ENCODE data around the gene CAMKV.
A peak's percentile ranks its signal among the peaks of the same experiment; 100 is the strongest.

The CAMKV gene

DNA sequence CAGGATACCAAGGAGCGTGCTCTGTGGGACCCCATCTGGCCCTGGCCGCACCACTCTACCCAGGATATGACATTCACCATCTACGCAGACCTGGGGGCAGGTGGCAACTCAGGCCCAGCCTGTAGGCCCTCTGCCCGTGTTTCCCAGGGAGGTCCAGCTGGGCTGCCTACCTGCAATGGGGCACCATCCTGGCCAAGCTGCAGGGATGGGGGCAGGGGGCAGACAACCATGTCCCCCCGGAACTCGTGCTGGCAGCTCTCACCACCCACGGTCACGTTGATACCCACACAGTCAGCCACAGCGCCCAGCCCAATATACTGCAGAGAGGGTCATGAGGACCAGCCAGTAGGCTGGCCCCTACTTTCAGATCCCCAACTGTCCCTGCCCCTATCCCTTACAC lies 26.1 kb upstream of the CAMKV start:
- no peak for DNase-seq

DNA sequence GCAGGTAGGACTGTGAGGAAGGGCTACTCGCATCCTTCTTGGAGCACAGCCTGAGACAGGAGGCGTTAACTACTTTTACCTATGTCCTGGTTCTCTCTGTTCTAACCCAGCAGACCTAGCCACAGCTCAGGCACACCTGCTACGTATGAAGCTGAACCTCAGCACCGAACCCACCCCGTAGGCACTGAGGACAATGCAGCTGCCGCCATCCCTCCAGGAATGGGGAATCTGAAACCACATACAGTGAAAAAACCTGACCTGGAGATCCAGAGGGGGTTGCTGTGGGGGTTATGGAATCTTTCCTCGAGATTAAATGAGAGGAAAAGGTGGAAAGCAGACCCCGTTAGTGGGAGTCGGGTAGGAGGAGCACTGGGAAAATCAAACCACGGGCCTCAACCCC lies 19.6 kb upstream of the CAMKV start:
- DNase-seq: no peak

DNA sequence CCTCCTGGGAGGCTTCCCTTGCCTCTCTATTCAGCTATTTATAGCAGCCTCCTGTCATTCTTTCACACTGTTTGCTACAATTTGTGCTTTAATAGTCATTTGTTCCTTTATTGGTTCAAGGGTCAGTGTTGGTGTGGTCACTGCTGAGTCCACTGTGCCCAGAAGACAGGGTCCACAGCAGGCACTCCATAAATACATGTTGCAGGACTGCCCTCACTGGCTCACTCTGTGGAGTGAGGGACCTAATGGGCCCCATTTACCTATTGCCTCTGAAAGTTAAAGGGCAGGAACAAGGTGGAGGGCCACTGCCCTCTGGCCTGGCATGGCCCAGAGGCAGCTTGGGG lies 17.2 kb upstream of the CAMKV start:
- DNase-seq: no peak

DNA sequence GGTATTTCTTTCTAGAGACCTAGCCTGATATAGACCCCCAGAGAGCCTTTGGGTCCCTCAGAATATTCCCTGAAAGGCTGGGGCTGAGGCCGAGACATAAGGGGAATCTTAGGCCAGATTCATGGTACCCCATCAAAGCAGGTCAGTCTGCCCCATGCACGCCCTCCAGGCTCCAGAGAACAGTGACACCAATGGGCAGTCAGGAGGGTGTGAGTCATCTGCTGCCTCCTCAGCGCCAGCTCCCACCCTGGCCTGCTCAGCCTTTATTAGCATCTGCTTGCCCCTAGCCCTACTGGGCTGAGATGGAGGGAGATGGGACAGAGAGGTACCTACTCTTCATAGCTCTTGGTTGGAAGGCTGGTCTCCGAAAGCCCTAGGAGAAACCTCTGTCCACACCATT lies 14.3 kb upstream of the CAMKV start:
- no peak for DNase-seq

DNA sequence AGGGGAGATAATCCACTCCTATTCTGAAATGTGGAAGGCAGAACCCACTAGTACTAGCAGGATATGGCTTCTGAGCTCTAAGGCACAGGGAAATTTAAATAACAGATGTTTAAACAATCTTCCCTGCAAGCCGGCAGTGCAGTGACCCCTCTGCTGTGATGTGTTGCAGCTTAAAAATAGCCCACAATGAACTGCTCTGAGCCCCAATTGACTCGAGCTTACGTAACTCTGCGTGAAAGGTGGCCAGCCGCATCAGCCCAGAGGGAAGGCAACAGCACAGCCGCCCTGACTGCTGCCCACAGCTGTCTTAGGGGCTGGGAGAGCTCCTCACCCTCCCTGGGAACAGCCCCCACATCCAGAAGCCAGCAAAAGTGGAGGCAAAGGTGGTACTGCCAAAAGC lies 12.5 kb upstream of the CAMKV start:
- DNase-seq: no peak

DNA sequence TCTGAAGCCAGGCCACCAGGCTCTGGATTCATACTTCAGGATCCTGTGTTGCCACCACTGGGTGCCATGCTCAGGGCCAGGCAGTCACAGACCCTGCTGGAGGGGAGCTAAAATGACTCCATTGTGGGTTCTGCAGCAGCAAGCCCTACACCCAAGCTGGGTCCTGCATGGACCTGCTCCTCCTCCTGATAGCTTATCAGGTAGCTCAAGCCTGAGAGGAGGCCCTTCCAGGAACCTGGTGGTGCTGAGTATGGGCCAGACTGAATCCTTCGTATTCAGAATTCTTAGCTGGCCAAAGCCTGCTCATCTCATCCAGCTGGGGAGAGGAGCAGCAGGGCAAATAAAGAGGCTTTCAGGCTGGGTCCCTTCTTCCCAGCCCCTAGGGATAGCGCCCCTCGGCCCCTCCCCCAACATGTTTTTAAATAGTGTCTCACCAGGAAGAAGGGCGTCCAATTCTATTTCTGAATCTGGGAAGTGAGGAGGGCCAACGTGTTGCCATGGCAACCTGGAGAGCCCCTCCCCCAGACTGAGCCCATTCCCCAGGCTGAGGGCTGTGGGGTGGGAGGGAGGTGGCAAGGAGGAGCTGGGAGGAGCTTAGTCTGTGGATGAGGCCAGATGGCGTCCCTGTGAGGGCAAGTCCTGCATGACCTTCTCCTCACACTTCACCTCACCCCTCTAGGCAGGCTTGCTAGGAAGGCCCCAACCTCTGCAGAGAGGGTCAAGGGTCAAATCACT lies 11.0 kb upstream of the CAMKV start:
- no peak for DNase-seq

DNA sequence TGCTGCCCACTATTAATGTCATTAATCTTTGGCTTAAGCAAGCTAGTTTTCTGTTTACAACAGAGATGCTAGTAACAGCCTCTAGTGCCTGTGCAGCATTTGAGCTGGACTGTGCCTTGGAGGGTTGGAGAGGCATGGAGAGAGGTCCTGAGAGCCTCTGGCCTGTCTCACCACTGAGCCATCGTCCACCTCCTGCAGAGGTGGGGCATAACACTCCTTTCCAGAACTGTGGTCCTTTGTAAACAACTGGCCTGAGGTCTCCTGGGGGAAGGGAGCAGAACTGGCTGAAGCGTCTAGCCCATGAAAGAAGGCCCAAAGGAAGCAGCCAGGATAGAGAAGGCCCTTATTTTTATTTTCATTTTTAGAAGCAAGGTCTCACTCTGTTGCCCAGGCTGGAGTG lies 10.0 kb upstream of the CAMKV start:
- no peak for DNase-seq

DNA sequence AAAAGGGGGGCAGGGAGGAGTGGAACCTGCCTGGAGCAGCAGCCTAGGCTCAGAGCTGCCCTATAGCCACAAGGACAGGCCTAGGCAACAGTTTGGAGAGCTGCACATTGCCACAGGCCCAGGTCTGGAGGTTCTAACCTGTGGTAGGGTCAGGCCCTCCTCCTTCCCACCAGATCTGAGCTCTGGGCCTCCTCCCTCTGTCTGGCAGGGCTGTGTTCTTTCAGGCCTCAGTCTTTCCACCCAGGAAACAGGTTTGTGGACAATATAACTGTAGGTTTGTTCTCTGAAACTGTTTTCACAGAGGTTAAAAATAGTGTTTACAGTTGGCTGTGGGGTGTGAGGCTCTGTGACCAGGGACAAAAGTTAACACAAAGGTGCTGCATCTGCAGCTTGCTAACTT lies 9.0 kb upstream of the CAMKV start:
- DNase-seq: no peak

DNA sequence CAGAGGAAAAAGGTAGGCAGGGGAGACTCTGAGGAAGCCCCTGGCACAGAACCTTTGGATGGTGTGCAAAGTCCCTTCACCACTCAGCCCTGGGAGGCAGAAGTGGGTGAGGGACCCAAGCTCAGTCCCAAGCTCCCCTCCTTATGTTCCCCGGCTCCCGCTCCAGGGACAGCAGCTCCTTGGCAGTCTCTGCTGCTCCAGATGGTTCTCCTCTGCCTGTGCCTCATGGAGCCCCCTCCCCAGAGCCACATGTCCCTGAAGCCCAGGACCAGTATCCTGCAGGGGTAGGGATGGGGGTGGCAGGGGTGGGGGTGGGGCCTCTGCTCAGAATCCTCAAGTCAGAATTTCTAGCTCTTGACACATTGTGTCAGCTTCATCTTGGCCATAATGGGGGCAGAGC lies 8.0 kb upstream of the CAMKV start:
- no peak for DNase-seq

DNA sequence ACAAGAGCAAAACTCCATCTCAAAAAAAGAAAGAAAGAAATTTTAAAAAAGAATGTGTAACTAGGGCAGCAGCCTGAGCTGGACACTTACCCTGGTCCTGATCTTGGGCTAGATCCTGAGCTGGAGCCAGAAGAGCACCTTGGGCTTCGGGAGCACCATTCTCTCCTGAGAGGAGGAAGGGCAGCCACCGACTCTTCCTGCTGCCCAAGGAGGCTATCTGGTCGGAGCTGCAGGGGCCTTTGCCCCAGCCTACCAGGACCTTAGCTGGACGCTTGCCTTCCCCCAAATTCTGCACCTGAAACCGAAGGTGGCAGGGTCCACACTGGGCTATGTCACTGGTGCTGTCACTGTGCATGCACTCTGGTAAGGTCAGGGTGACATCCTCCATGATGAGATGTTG lies 6.9 kb upstream of the CAMKV start:
- DNase-seq: no peak

DNA sequence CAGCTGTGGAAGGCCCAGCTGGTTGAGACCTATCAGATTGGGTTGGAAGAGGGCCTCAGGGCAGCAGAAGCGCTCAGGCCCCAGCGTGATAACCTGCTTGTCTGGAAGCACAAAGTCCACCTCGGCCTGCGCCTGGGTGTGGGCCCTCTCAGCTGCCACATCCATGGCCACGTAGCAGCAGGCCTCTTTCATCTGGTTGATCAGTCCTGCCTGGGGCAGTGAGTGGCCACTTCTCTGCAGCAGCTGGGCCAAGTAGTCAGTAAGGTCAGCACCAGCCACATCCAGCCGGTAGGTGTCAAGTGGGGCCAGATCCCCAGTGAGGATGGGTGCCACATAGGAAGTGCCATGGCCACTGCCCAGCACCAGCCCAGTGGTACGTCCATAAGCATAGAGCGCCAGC lies 3.9 kb upstream of the CAMKV start:
- DNase-seq: no peak

DNA sequence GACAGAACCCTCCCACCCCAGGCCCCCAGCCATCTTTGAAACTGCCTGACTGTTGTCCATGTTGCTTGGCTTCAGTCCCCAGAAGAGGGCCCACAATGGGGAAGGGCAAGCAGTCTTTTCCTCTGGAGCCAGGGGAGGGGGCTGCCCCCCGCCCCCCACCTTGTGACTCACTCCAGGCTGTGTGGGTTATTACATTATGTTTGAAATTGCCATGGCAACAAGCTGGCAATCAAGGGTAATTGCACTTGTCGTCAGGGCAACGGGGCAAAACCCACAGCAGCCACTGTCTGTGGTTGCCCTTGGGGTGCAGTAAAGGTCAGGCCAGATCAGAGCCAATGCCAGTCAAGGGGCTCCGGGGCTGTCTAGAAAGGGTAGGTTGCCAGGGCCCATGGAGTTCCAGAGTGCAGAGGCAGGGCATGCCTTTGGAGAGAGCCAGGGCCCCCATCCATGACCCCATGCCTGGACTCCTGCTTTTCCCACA lies 3.1 kb upstream of the CAMKV start:
- peak; percentile 19 to 39 for DNase-seq

DNA sequence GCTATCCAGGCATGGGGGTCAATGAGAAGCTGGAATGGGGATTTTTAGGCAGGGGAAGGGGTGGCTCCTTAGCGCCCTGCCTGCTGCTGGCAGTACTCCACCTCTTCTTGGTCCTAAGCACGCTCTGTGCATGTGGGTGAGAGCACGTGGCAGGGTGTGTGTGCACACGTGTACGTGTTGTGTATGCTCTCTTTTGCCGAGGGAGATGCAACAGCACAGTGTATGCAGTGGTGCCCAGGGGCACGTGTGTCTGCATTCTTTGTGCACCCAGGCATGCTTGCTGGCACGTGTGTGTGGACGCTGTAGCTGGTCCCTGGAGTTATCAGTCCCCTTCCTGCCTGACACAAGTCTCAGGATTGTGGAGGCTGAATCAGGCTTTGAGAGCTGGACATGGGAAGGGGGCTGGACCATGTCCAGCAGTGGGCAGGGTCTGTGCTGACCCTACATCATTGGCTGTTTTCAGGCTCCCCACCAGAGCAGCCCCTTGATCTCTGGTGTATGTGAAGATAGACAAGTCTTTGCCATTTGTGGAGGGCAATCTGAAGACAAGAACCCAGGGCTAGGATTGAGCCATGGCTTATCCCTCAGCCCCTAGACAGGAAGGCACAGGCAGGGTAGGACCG lies 1.9 kb upstream of the CAMKV start:
- no peak for DNase-seq

DNA sequence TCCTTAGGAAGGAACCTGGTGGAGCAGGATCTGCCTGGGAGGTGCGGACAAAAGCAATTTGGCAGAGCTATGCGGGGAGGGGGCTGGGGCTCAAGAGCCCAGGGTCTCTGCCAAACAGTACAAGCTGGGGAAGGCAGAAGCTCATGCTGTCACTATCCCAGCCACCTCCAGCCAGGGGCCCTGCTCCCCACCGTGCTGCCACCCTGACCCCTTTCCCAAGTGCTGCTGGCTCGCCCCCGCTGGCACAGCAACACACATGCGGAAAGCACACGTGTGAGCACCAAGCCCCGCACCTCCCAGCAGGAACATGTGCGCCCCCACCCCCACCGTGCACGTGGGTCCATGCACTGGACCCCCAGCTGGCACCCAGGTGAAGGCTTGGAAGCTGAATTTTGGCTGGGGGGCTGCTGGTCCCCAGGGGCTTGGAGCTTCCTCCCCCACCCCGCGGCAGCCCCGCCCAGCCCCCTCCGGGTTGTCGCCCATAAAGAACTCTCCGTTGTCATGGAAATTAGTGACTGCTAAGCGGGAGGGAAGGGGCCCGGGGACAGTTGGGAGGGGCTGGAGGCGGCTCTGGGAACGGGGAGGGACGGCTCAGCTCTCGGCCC lies 742 bp downstream of the CAMKV start:
- no peak for DNase-seq

DNA sequence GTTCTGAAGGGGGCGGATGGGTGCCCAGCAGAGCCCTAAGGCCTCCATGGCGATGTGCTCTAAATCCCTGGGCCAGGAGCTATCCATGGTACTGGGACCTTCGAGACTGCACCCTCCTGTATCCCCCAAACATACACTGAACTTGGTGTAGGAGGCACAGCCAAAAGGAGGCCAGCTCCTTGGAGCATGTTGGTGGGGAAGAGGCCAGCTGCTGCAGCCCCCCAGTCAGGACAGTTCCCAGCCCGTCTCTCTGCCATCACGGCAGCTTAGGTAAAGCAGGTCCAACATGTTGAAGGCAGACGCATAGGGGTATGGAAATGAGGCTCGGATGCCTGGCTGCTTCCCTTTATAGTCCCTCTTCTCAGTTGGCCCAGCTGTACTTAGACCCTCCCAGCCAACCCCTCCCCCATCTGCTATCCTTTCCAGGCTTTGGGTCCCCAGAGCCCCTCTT lies 1.8 kb downstream of the CAMKV start:
- peak in 1 of 2 donors; percentile 17 for DNase-seq

DNA sequence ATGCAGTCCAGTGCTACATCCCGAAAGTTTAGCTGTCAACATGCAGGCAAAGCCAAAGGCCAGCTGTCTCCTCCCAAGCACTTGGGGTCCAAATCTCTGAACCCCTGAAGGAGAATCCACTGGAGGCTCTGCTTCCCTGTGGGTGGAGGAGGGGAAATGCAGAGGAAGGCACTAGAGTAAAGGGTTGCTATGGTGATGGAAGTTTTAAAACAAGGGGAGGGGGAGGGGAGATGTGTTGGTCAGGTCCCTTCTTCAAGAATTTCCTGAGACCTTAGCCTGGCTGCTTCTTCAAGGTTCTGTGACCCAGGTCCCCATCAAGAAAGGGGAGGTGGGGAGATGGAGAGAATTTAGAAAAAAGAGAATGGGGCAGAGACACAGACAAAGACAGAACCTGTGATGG lies 2.3 kb downstream of the CAMKV start:
- DNase-seq: no peak

DNA sequence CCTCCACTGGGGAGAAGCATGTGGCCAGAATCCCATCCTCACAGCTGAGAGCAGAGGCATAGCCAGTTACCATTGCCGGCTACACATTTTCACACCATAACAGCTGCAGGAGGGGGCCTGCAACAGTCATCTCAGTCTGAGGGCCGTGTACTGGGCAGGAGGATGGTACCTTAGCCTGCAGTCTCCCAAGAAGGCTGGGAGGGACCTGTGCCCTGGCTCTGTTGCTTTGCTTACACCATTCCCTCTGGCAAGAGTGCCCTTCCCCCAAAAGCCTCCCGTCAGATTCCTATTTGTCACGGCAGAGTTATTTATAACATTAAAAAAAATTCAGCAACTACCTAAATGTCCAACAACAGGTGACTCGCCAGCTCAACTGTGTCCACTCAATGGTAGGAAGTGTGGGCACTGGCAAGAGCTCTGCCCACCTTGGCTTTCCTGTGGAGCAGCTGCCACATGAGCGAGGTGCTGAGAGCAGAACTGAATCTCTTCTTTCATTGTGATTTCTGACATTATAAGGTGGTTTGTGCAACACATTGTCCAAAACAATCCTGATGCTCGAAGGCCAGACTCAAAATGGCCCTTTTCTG lies 4.4 kb downstream of the CAMKV start:
- DNase-seq: no peak

DNA sequence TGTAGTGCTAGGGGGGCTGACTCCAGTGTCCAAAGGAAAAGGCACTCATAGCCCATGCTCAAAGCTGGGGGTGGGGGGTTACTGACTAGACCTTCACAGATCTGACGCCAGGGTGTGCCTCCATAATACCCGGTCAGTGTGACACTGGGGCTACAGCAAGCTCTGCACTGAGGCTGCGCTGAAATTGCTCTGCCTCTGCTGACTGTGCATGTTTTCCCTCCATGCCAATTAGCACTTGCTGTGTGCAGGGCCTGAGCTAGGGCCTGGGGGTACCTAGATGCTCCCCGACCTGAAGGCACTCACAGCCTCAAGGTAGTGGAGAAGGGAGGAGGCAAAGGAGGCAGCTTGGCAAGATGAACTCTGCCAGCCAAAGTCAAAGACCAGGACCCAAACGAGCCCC lies 5.2 kb downstream of the CAMKV start:
- no peak for DNase-seq

DNA sequence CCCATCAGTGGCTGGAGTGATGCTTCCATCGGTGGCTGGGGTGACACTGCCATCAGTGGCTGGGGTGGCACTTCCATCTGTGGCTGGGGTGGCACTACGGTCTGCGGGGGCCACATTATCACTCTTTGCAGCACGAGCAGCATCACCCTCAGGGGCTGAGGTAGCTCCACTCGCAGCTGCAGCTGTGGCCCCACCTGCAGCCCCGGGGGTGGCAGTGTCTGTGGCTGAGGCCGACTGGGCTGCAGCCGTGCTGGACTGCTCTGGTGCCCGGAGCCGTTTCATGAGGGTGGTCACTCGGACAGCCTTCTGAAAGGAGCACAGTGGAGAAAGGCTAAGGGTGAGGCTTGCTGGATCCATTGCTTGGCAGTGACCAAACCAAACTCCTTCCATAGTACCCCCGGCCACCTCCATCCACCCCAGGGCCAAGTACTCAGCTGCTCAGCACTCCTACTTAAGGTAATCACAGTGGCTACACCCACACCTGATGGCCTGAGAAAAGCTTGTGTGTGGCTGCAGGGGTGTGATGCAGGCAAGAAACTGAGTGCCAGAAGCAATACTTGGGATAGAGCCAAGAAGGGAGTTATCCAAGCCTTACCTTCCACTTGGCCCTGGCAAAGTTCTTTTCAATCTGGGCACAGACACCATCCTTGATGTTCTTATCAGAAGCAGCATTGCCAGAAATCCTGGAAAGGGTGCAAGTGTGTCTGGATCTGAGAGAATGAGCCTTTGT lies 10.0 kb downstream of the CAMKV start:
- no peak for DNase-seq

DNA sequence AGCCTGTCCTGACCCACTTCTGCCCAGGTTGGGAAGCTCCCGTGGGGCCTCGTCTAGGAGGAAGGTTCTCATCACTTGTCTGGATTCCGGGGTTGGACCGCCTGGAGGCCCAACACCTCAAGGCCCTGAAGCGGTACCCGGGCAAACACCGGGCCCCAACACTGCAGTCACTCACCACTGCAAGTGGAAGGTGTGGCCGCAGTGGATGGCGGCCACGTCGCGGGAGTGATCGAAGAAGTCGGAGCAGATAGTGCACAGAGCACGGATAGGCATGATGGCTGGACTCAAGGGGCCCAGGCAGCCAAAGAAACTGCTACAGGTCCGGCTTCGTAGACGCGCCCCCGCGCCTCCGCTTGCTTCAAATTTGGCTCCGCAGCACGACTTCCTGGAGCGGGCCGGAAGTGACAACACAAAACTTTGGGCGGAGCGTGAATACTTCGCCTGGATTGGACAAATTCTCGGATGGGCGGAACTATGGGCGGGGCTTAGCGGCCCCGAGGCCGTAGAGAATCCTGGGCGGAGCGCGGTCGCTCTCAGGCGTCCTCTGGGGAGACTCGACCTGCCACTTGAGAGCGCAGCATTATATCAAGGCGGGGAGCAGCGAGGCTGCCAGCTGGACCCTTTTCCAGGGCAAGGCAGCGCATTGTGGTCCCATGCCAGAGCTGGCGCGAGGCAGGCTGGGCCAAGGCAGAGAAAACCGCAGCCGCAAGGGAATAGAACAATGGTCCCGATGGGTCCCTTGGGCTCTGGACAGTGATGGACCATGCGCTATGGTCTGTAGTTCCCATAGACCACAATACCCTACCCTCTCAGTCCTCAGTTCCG lies 13.3 kb downstream of the CAMKV start, which contains the start of gene TRAIP:
TSS of gene TRAIP (minus strand) at position 384 of the 825 bp plus-strand sequence. CDS start at position 273, 111 bp downstream.
- DNase-seq: peak; percentile 93 to 96

DNA sequence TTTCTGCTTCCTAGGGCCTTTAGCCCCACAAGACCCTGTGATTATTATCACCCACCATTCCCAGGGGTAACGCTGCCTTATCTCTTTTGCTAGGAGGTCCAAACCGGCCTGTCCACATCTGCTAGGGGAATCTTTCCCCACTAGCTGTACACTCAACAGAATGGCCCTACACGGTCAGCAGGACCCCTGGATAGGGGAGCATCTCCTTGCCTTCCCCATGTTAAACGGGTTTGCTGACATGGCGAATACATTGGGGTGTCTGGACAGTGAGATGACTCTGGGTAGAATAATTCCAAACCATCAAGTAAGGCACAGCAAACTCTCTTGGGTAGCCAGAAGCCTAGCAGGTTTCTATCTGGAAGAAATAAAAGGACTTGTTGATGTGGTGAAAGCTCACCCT lies 14.0 kb downstream of the CAMKV start:
- no peak for DNase-seq

DNA sequence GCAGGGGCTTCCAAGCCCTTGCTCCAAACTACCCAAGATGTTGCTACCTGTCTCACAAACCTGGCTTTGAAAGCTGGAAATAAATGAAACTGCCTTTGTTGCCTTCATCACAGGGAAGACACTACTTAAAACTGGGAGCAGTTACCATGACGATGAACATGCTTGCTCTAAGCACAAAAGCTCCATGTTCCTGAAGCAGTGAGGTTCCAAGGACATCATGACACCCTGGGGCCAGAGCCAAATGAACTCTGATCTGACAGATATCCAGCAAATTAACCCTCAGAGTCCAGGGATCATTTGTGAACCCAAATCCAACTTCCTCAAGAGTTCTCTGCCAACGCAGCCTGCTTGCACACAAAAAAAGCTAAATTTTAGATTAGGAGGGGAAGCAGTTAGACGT lies 24.0 kb downstream of the CAMKV start:
- DNase-seq: no peak

Data from CD4-positive, alpha-beta T cell treated with Interleukin-1 beta for 1 hour (primary cell).